IMR-90 (cell line): ENCODE measurements around the gene ANKRD44. TPM values are rescaled to one million over a fixed set of nuclear protein-coding genes. Genes with fewer than 3 reads are reported as not detected.

Source experiments
- ATAC-seq: fragments of 200-7000 bp; cut with Tn5 transposase; 2 replicates; pipeline ENCODE4 v1.9.1; 2020; ENCODE audit warnings: low read depth, mild to moderate bottlenecking, moderate library complexity
- BruUV-seq: library from RNA; stranded (reverse); fragments of 400-500 nt; replicated peaks from 2 replicates; lab custom pipeline; 2021; lab: Mats Ljungman, UMichigan
- CTCF ChIA-PET: fragments of 300-600 bp; formaldehyde crosslinking; extraction: SDS; loops from one replicate; lab custom pipeline; 2021; ENCODE audit warnings: antibody characterized with exemption; lab: Yijun Ruan, JAX
- POLR2A ChIA-PET: fragments of 300-600 bp; sonication (Branson Sonifier 250); formaldehyde crosslinking; loops from one replicate; lab custom pipeline; 2022; ENCODE audit warnings: antibody characterized with exemption; ENCODE audit not compliant: unreplicated experiment; lab: Charles Lee
- DNase-seq: peaks from one replicate; pipeline ENCODE4 v3.0.0; 2013
- H2AFZ ChIP-seq: replicated peaks from 2 replicates; pipeline ENCODE3; 2013; ENCODE audit warnings: low read length, mild to moderate bottlenecking; ENCODE audit not compliant: poor library complexity
- H2AK5ac ChIP-seq: 2 replicates; pipeline ENCODE4 v1.6.1; 2013; ENCODE audit warnings: low read depth, low read length, inconsistent platforms
- H2AK9ac ChIP-seq: replicated peaks from 2 replicates; pipeline ENCODE3; 2013; ENCODE audit warnings: mild to moderate bottlenecking, low read depth, low read length, moderate library complexity; ENCODE audit not compliant: poor library complexity
- H2BK120ac ChIP-seq: 2 replicates; pipeline ENCODE4 v1.6.1; 2013; ENCODE audit warnings: low read depth, low read length, inconsistent platforms
- H2BK15ac ChIP-seq: 3 replicates; pipeline ENCODE4 v1.6.1; 2013; ENCODE audit warnings: low read depth, low read length, inconsistent platforms
- H2BK20ac ChIP-seq: 2 replicates; pipeline ENCODE4 v1.6.1; 2013; ENCODE audit warnings: low read depth, mild to moderate bottlenecking, inconsistent platforms, low read length, moderate library complexity
- H2BK5ac ChIP-seq: 2 replicates; pipeline ENCODE4 v1.6.1; 2013; ENCODE audit warnings: mild to moderate bottlenecking, low read depth, low read length, inconsistent platforms; ENCODE audit not compliant: poor library complexity, severe bottlenecking
- H3K14ac ChIP-seq: replicated peaks from 2 replicates; pipeline ENCODE4 v1.6.1; 2013; ENCODE audit warnings: low read depth, low read length, inconsistent platforms
- H3K18ac ChIP-seq: 2 replicates; pipeline ENCODE4 v1.6.1; 2013; ENCODE audit warnings: low read depth, low read length, control low read depth
- H3K23ac ChIP-seq: 2 replicates; pipeline ENCODE4 v1.6.1; 2013; ENCODE audit warnings: low read depth, low read length, inconsistent platforms
- H3K27ac ChIP-seq: 2 replicates; pipeline ENCODE4 v1.5.1; 2013; ENCODE audit warnings: mild to moderate bottlenecking, control low read depth, low read length; ENCODE audit not compliant: insufficient read depth
- H3K27me3 ChIP-seq: 2 replicates; pipeline ENCODE4 v1.6.1; 2013; ENCODE audit warnings: low read length; ENCODE audit not compliant: control insufficient read depth, insufficient read depth
- H3K36me3 ChIP-seq: 2 replicates; pipeline ENCODE4 v1.6.1; 2013; ENCODE audit warnings: low read length, mixed read lengths; ENCODE audit not compliant: control insufficient read depth, insufficient read depth
- H3K4ac ChIP-seq: 2 replicates; pipeline ENCODE4 v1.6.1; 2013; ENCODE audit warnings: low read depth, low read length, inconsistent platforms
- H3K4me1 ChIP-seq: 2 replicates; pipeline ENCODE4 v1.6.1; 2013; ENCODE audit warnings: low read length, mixed read lengths; ENCODE audit not compliant: control insufficient read depth, insufficient read depth
- H3K4me2 ChIP-seq: 2 replicates; pipeline ENCODE4 v1.6.1; 2013; ENCODE audit warnings: low read depth, mild to moderate bottlenecking, control low read depth, low read length, moderate library complexity
- H3K4me3 ChIP-seq: 2 replicates; pipeline ENCODE4 v1.5.1; 2013; ENCODE audit warnings: low read depth, mild to moderate bottlenecking, control low read depth, low read length, moderate library complexity; ENCODE audit not compliant: insufficient read depth
- H3K56ac ChIP-seq: 2 replicates; pipeline ENCODE4 v1.6.1; 2013; ENCODE audit warnings: low read length, inconsistent platforms; ENCODE audit not compliant: insufficient read depth; ENCODE audit errors: extremely low read depth
- H3K79me1 ChIP-seq, 2 experiments: 2 replicates each; pipeline ENCODE4 v1.6.1; 2013; ENCODE audit warnings: low read length in 2 of 2, inconsistent platforms in 1 of 2, low read depth in 1 of 2
- H3K9ac ChIP-seq: 2 replicates; pipeline ENCODE4 v1.6.1; 2013; ENCODE audit warnings: low read depth, low read length, control low read depth
- H3K9me1 ChIP-seq: 2 replicates; pipeline ENCODE4 v1.6.1; 2013; ENCODE audit warnings: low read length, inconsistent platforms; ENCODE audit not compliant: insufficient read depth
- H3K9me3 ChIP-seq: 2 replicates; pipeline ENCODE4 v1.6.1; 2013; ENCODE audit warnings: low read length; ENCODE audit not compliant: control insufficient read depth, insufficient read depth
- H4K20me1 ChIP-seq: 2 replicates; pipeline ENCODE4 v1.6.1; 2013; ENCODE audit warnings: low read length, inconsistent platforms; ENCODE audit not compliant: insufficient read depth
- H4K5ac ChIP-seq: 2 replicates; pipeline ENCODE4 v1.6.1; 2013; ENCODE audit warnings: mild to moderate bottlenecking, low read depth, low read length, control low read depth
- H4K8ac ChIP-seq, 2 experiments: 2 replicates each; pipeline ENCODE4 v1.6.1; 2013; ENCODE audit warnings: low read depth in 2 of 2, low read length in 2 of 2, control low read depth in 1 of 2, inconsistent platforms in 1 of 2
- H4K91ac ChIP-seq: 2 replicates; pipeline ENCODE4 v1.6.1; 2013; ENCODE audit warnings: low read depth, low read length, inconsistent platforms; ENCODE audit not compliant: insufficient read depth
- MAFK ChIP-seq: IDR thresholded peaks from 2 replicates; pipeline ENCODE4 v1.6.1; 2012; ENCODE audit warnings: low read depth, low read length, improper control_type of control experiment
- RAD21 ChIP-seq: IDR thresholded peaks from 2 replicates; pipeline ENCODE4 v1.6.1; 2012; ENCODE audit warnings: low read length, improper control_type of control experiment
- WGBS, 2 experiments: methylation state at CpG; one replicate each; pipeline versions ENCODE4 v1.1.5 to v1.1.7; 2013; ENCODE audit warnings: missing lambda C conversion rate in 2 of 2; ENCODE audit not compliant: insufficient read length in 1 of 2; ENCODE audit errors: extremely low coverage in 2 of 2; 5-methylcytosine and 5-hydroxymethylcytosine counted together
- dilution Hi-C: fragments of 300-500 bp; cut with HindIII; formaldehyde crosslinking; loops from one replicate; pipeline ENCODE4 v1.14.3; 2018; ENCODE audit warnings: low sequenced_read_pairs; ENCODE audit not compliant: unreplicated experiment
- in situ Hi-C: fragments of 300-500 bp; cut with MboI; formaldehyde crosslinking; loops from 3 replicates; pipeline ENCODE4 v1.14.3; 2019; ENCODE audit warnings: low sequenced_read_pairs, inconsistent platforms, mixed read lengths
- intact Hi-C: fragments of 100-400 bp; cut with micrococcal nuclease; formaldehyde crosslinking; loops from 2 replicates; pipeline ENCODE4 v1.10.0; 2022
- polyA plus RNA-seq, 3 experiments: library from polyadenylated mRNA; depleted of rRNA; stranded (reverse); fragments of >200 nt; gene quantifications; 2 replicates each; pipeline ENCODE4 v1.2.3, GENCODE V29; 2012; ENCODE audit warnings: low replicate concordance in 1 of 3
- total RNA-seq: library from RNA; depleted of rRNA; stranded (reverse); fragments of >200 nt; gene quantifications from 2 replicates; pipeline ENCODE4 v1.2.3, GENCODE V29; 2012

ANKRD44 gene
- total and polyA plus RNA-seq, 2 of the 4 experiments (the other 2 are of a cell fraction): 5.2 to 15.6 TPM

DNA sequence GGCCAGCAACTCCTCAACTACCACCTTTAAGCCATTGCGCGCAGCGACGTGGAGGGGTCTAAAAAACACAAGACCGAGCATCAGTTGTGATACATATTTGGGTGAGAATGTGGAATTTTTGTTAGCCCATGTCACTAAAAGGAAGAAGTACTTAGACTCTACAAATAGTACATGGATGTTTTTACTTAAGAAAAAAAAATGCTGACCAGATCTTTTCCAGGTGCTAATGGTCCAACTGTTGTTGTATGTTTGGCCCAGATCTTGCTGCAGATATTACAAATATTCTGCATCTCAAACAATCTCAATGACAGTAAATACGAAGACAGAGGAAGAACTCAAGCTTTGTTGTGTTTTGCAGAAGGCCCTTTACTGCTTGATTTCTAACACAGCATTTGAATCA is 317.0 kb downstream of the ANKRD44 start:
- Histone ChIP-seq H3K4ac (no peak overlapping the region), H3K27ac (no peak overlapping the region), H3K27me3 (no peaks in the 10 kb centered on the region), H3K4me3 (no peak overlapping the region), H3K9me1 (no peaks in the 10 kb centered on the region), H4K20me1 (no peaks in the 10 kb centered on the region), H2AK9ac (no peak overlapping the region), H2BK5ac (no peak overlapping the region), H3K4me1 (peaks cover 3% of the 10 kb centered on the region; the same call in 1 of the 2 replicates), H2BK120ac (no peak overlapping the region), H4K91ac (no peak overlapping the region), H3K9me3 (no peaks in the 10 kb centered on the region), H3K23ac (no peak overlapping the region), H2AK5ac (no peak overlapping the region), H3K4me2 (no peak overlapping the region), H2AFZ (no peak overlapping the region), H3K14ac (no peak overlapping the region), H3K18ac (no peak overlapping the region), H3K79me1 (no peaks in the 10 kb centered on the region), H3K56ac (no peak overlapping the region), H4K8ac (no peak overlapping the region), H2BK15ac (no peak overlapping the region), H3K36me3 (no peaks in the 10 kb centered on the region), H4K5ac (no peak overlapping the region), H3K9ac (no peak overlapping the region), H2BK20ac (no peak overlapping the region)
- CTCF ChIA-PET: no interaction called here
- POLR2A ChIA-PET: no interaction called here
- TF ChIP-seq MAFK: peak; percentile 25; the same call in 1 of the 2 replicates
- TF ChIP-seq RAD21: no peak
- in situ Hi-C loops: no loop called here
- no CpG with 5 or more reads among the region's 6 CpGs for WGBS, 2 experiments
- dilution Hi-C loops: no loop called here
- no TSS peak for BruUV-seq
- intact Hi-C loops: no loop called here
- ATAC-seq: no peak
- DNase-seq: no peak
